ENCODE data around the gene KRTAP17-1.
"Not testable (repeated sequence)": the region's sequence is repeated elsewhere in the genome, so short reads cannot be mapped to it uniquely, and the experiment has no call there.

KRTAP17-1 gene

GRCh38 chr17:41315204-41315794 is at the start of gene KRTAP17-1:
KRTAP17-1 (minus strand) TSS chr17:41315710; CDS start chr17:41315650, 60 bp downstream.
- DNase-seq: no peak

- DNase-seq: no peak
These were observed 48.4 kb upstream of the KRTAP17-1 start for GRCh38 chr17:41363881-41364280.

- no peak for DNase-seq
These were observed 44.9 kb upstream of the KRTAP17-1 start for GRCh38 chr17:41360296-41360995.

GRCh38 chr17:41354536-41354935 is 39.0 kb upstream of the KRTAP17-1 start:
- no peak for DNase-seq

- DNase-seq: no peak
These were observed 37.3 kb upstream of the KRTAP17-1 start for GRCh38 chr17:41352597-41353366.

- DNase-seq: no peak
These were observed 35.7 kb upstream of the KRTAP17-1 start for GRCh38 chr17:41351177-41351576.

- DNase-seq: not testable (repeated sequence)
These were observed 34.9 kb upstream of the KRTAP17-1 start, which contains the start of gene KRT33A for GRCh38 chr17:41350381-41350878. KRT33A (minus strand) TSS chr17:41350828; CDS start chr17:41350767, 61 bp downstream.

GRCh38 chr17:41347869-41348760 is 32.6 kb upstream of the KRTAP17-1 start:
- no peak for DNase-seq

- not testable (repeated sequence) for DNase-seq
These were observed 30.9 kb upstream of the KRTAP17-1 start for GRCh38 chr17:41346421-41346820.

GRCh38 chr17:41345992-41346391 is 30.5 kb upstream of the KRTAP17-1 start:
- no peak for DNase-seq

GRCh38 chr17:41343029-41343428 is 27.5 kb upstream of the KRTAP17-1 start:
- no peak for DNase-seq

- no peak for DNase-seq
These were observed 25.7 kb upstream of the KRTAP17-1 start for GRCh38 chr17:41340934-41341861.

- no peak for DNase-seq
These were observed 25.0 kb upstream of the KRTAP17-1 start for GRCh38 chr17:41340494-41340893.

GRCh38 chr17:41339571-41340172 is 24.2 kb upstream of the KRTAP17-1 start:
- DNase-seq: no peak

GRCh38 chr17:41338961-41339485 is 23.5 kb upstream of the KRTAP17-1 start:
- DNase-seq: no peak

GRCh38 chr17:41335747-41336146 is 20.2 kb upstream of the KRTAP17-1 start:
- DNase-seq: no peak

GRCh38 chr17:41334385-41335305 is 19.1 kb upstream of the KRTAP17-1 start:
- DNase-seq: no peak

- no peak for DNase-seq
These were observed 18.3 kb upstream of the KRTAP17-1 start for GRCh38 chr17:41333836-41334235.

- DNase-seq: no peak
These were observed 17.6 kb upstream of the KRTAP17-1 start for GRCh38 chr17:41333098-41333497.

Measured in NCI-H187 (cell line).